ENCODE data around the gene GLRA3. TPM values are rescaled to one million over a fixed set of nuclear protein-coding genes. Genes with fewer than 3 reads are reported as not detected.

Gene GLRA3
- total RNA-seq, 3 donors from 2014 or later (not counting 1 experiment from before 2014, with no cell fraction given) = not detected

DNA sequence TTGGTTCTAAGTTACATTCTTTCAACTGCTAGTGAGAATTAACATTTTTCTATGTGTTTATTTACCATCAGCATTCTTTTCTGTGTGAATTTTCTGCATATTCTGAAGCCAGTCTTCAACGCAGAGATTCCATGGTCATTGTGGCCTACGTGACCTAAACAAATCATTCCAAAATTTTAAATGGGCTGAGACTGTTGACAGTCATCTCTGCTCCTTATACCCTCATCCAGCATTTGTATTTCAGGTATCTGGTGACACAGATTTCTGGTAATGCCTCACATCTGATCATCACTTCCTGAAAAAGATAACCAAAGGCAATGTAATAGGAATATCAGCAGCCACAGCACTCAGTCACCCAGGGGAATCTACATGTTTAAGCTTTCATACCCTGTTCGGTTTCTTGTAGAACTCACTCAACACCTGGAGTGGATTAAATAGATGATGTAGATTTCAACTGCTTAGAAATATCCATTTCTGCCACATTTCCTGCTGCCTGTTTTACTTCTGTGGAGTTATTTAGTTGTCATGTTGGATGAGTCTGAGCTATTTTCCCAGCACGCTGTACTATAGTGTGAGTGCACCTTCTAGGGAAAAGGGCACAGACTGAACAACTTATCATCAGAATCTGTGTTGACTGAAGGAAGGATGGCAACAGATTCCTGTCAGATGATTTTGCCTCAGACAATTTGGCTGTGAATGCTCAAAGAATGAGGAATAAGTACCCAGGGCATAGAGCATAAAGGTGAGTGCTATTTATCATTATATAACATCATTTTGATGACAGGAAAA is 233.7 kb downstream of the GLRA3 start:
- Mint-ChIP-seq H3K36me3 (no peaks in the 10 kb centered on the region), H3K27ac (no peak overlapping the region), H3K4me3 (no peak overlapping the region), H3K4me1 (peaks cover 16 to 17% of the 10 kb centered on the region in 2 donors), H3K27me3 (ENCODE audit: low read depth in 2 of 2) (no peaks in the 10 kb centered on the region), H3K9me3 (no peaks in the 10 kb centered on the region)
- ATAC-seq (no peak), DNase-seq (no peak)
- Histone ChIP-seq H3K4me3 (ENCODE audit: low read length) (no peak overlapping the region), H3K36me3 (ENCODE audit: control insufficient read depth, insufficient read depth, low read length) (no peaks in the 10 kb centered on the region), H3K27ac (ENCODE audit: low read length) (no peak overlapping the region), H3K9me3 (ENCODE audit: control insufficient read depth, insufficient read depth, low read length) (no peaks in the 10 kb centered on the region), H3K27me3 (ENCODE audit: control insufficient read depth, insufficient read depth, low read length) (no peaks in the 10 kb centered on the region), H3K4me1 (ENCODE audit: control insufficient read depth, insufficient read depth, low read length) (peaks cover 2% of the 10 kb centered on the region)
- TF ChIP-seq, protein P1, sequence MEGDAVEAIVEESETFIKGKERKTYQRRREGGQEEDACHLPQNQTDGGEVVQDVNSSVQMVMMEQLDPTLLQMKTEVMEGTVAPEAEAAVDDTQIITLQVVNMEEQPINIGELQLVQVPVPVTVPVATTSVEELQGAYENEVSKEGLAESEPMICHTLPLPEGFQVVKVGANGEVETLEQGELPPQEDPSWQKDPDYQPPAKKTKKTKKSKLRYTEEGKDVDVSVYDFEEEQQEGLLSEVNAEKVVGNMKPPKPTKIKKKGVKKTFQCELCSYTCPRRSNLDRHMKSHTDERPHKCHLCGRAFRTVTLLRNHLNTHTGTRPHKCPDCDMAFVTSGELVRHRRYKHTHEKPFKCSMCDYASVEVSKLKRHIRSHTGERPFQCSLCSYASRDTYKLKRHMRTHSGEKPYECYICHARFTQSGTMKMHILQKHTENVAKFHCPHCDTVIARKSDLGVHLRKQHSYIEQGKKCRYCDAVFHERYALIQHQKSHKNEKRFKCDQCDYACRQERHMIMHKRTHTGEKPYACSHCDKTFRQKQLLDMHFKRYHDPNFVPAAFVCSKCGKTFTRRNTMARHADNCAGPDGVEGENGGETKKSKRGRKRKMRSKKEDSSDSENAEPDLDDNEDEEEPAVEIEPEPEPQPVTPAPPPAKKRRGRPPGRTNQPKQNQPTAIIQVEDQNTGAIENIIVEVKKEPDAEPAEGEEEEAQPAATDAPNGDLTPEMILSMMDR (IDR thresholded peaks at IDR 0.05) = no peak
- WGBS (ENCODE audit: insufficient coverage) = 91% methylated on average over 4 of the region's 4 CpGs
- intact Hi-C loops (cut with micrococcal nuclease) = no loop called here

DNA sequence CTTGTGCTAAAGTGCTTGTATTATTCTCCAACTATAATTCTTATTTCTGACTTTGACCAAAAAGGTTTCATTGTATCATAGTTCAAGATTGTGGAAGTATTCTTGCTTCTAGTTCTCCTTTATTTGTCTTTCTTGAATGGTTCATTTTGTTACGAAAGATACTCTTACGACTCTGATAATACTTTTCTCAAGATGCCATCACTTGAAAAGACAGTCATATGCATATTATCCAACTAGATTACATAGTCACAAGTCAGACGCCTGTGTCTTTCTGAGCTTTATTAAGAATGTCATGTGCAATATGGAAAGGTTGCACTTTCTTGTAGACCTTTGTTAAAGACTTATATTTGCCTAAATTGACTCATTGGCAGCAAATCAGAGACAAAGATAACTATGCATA is 235.3 kb downstream of the GLRA3 start:
- intact Hi-C loops (cut with micrococcal nuclease) = no loop called here
- WGBS (ENCODE audit: insufficient coverage) = 93% methylated on average over 3 of the region's 3 CpGs
- no peaks in the 10 kb centered on the region for H3K27me3 ChIP-seq (ENCODE audit: control insufficient read depth, insufficient read depth, low read length)

DNA sequence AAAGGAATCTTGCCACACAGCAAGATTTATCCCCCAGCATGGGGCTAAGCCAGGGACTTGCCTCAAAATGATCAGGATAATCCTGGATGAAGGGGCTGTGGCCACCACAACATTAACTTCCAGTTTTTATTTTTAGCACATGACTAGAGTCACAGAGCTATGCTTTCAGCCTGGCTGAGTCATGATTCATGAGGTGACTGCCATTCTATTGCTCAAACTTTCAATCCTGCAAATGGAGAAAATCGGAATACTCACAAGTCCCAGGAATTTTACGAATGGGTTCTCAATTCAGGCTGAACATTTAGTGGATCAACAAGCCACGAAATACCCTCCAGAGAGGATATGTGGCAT is 236.1 kb downstream of the GLRA3 start:
- H3K4me1 Mint-ChIP-seq = peaks cover 16 to 17% of the 10 kb centered on the region in 2 donors
- H3K27me3 Mint-ChIP-seq (ENCODE audit: low read depth in 2 of 2) = no peaks in the 10 kb centered on the region
- Histone ChIP-seq H3K27ac (ENCODE audit: low read length) (no peak overlapping the region), H3K9me3 (ENCODE audit: control insufficient read depth, insufficient read depth, low read length) (no peaks in the 10 kb centered on the region), H3K36me3 (ENCODE audit: control insufficient read depth, insufficient read depth, low read length) (no peaks in the 10 kb centered on the region), H3K4me3 (ENCODE audit: low read length) (no peak overlapping the region), H3K27me3 (ENCODE audit: control insufficient read depth, insufficient read depth, low read length) (no peaks in the 10 kb centered on the region), H3K4me1 (ENCODE audit: control insufficient read depth, insufficient read depth, low read length) (peaks cover 2% of the 10 kb centered on the region)
- intact Hi-C loops (cut with micrococcal nuclease) = no loop called here
- WGBS (ENCODE audit: insufficient coverage) = 82% methylated on average over 3 of the region's 3 CpGs
- DNase-seq = no peak
- no peak for ATAC-seq
- no peaks in the 10 kb centered on the region for H3K9me3 Mint-ChIP-seq
- no peak overlapping the region for H3K4me3 Mint-ChIP-seq
- TF ChIP-seq, protein P1 (IDR thresholded peaks at IDR 0.05) = no peak
- H3K36me3 Mint-ChIP-seq = no peaks in the 10 kb centered on the region
- no peak overlapping the region for H3K27ac Mint-ChIP-seq

More for the DNA sequence above, 235.3 kb downstream of the GLRA3 start:
- H3K4me3 Mint-ChIP-seq = no peak overlapping the region
- no peak for DNase-seq
- H3K9me3 ChIP-seq (ENCODE audit: control insufficient read depth, insufficient read depth, low read length) = no peaks in the 10 kb centered on the region
- no peak overlapping the region for H3K27ac ChIP-seq (ENCODE audit: low read length)
- peaks cover 2% of the 10 kb centered on the region for H3K4me1 ChIP-seq (ENCODE audit: control insufficient read depth, insufficient read depth, low read length)
- no peaks in the 10 kb centered on the region for H3K36me3 Mint-ChIP-seq
- H3K27ac Mint-ChIP-seq = no peak overlapping the region
- ATAC-seq = no peak
- H3K9me3 Mint-ChIP-seq = no peaks in the 10 kb centered on the region
- H3K4me3 ChIP-seq (ENCODE audit: low read length) = no peak overlapping the region
- TF ChIP-seq, protein P1 (IDR thresholded peaks at IDR 0.05) = no peak
- no peaks in the 10 kb centered on the region for H3K36me3 ChIP-seq (ENCODE audit: control insufficient read depth, insufficient read depth, low read length)
- H3K27me3 Mint-ChIP-seq (ENCODE audit: low read depth in 2 of 2) = no peaks in the 10 kb centered on the region
- peaks cover 16 to 17% of the 10 kb centered on the region in 2 donors for H3K4me1 Mint-ChIP-seq
